HPDE6-E6E7 (cell line): ENCODE measurements around the gene C14orf180.

Source experiments
- DNase-seq: peaks from one replicate; pipeline ENCODE4 v3.0.0; 2011; ENCODE audit warnings: missing footprints; ENCODE audit errors: extremely low spot score

The C14orf180 gene

DNA sequence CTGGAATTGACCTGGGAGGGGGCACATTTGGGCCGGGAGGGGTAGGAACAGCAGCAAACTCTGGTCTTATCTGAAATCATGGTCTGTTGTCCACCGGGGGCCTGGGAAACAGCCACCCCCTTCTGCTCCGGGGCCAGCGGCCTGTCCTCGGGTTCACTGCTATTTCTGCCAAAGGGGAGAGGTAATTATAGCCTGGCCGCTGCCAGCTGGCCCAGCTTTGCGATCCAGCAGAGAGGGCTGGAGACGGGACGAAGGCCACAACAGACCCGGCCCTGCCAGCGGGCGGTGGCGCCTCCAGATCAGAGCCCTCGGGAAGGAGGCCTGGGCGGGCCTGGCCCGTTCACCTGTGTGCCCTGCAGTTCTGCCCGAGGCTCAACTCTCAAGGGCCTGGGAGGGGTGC is at the start of gene C14orf180:
TSS of gene C14orf180 (plus strand) at position 258 of the 400 bp plus-strand sequence. CDS start 6,667 bp downstream, outside the sequence.
- DNase-seq, result no peak

DNA sequence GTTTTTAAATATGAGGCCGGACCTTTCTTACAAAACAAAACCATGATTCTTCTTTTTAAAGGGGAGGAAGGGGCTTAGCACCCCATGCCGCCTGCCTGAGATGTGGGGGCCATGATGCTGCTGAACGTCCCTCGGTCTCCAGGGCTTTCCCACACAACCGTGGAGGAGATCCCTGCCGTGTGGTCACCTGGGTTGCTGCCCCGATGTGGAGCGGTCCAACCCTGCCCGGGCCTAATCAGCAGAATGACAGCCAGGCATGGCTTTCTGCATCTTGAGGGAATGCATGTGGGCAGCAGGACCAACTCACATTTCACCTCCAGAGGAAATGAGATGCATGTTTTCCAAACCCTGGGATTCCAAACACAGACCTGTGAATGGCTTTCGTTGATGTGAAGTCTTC is 48.9 kb upstream of the C14orf180 start:
- DNase-seq, result no peak

DNA sequence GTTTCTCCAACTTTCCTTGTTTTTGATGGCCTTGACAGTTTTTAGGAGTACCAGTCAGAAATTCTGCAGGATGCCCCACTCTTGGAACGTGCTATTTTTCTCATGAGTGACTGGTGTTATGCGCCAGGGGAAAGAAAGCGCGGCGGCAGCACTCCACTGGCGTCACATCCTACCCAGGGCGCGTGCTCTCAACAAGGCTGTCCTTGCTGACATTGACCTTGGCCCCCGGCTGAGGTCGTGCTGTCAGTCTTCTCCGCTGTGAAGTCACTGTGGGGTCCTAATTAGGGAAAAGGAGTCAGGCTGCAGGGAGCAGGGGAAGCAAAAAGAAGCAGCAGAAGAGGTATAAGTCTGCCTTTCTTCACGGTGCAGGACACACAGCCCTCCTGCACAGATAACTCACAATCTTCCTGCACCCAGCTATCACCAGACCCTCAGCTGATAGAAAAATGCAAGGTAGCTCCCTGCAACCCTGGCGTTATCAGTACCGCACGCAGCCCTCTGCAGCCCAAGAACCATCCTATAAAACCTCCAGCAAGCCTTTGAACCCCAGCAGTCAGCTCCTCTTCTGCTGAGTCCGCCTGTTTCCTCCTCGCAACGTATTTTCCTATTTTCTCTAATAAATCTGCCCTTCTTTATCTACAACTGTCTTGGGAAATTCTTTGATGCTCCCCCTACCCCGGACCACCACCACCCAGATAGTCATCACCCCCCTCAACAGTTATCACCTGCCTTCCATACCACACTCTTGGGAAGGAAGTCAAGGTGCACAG is 48.0 kb upstream of the C14orf180 start:
- no peak for DNase-seq

DNA sequence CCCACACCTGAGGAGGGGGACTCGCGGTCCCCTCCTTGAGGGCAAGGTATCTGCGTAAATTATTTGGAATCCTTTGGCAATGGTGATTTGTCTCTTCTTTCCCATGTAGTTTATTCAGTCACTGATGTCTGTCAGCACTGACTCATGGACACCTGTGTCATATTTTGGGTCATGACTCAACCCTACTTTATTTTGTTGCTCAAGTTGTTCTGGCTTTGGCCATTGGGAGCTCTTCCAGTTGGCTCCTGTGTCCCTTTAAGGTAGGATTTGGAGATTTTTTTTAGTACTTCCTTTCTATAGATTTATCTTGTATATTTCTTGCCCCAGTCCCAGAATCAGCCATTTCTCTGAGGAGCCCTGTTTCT is 47.4 kb upstream of the C14orf180 start:
- DNase-seq, result no peak

DNA sequence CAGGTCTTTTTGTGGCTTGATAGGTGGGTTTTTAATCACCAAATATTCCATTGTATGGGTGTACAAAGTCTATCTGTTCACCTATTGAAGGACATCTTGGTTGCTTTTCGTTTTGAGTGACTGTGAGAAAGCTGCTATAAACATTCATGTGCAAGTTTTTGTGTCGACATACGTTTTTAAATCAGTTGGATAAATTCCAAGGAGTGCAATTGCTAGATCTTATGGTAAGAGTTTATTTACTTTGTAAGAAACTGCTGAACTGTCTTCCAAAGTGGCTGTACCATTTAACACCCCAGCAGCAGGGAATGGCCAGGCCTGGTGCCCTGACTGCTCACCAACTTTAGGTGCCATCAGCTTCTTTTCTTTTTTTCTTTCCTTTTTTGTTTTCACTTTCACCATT is 45.5 kb upstream of the C14orf180 start:
- no peak for DNase-seq

DNA sequence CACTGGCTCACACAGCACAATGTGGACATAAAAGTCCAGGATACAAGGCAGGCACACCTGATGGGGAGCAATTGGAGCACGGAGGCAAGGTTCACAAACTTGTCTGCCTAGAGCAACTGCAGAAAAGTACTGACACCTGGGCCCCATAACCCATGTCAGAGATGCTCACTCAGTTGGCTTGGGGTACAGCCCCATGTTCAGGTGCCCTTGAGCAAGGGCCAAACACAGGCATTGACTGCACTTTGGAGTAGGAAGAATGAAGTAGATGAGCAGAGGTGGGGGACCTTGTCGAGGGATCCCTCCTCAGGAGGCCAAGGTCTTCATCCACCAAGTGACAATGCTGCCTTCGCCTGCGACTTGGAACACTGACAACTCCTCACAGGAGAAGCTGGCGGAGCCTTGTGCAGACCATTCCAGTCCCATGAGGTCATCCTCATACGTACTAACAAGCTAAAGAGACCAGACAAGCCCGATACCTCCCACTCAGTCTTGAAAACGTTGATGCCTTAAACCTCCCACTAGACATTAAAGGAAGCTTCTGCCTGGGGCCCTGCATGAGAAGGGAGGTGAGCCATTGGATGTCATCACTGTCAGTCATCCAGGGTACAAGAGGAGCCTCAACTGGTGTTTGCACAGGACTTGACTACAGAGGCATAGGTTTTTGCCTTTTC is 42.5 kb upstream of the C14orf180 start:
- DNase-seq, result no peak

DNA sequence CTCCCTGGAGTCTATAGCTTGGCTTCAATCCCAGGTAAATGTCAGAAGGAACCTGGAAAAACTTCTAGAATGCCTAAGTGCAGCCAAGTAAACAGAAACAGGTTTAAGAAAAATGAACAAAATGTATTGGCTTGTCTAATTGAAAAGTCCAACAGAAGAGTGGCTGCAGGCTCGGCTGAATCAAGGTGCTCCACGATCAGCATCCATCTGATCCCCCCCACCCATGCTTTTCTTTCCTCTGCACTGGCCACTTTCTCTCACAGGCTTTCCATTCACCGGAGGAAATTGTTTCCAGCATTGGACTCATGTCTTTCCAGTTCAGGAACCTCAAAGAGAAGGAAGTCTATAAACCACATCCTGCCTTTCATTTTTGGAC is 42.0 kb upstream of the C14orf180 start:
- DNase-seq, result no peak

DNA sequence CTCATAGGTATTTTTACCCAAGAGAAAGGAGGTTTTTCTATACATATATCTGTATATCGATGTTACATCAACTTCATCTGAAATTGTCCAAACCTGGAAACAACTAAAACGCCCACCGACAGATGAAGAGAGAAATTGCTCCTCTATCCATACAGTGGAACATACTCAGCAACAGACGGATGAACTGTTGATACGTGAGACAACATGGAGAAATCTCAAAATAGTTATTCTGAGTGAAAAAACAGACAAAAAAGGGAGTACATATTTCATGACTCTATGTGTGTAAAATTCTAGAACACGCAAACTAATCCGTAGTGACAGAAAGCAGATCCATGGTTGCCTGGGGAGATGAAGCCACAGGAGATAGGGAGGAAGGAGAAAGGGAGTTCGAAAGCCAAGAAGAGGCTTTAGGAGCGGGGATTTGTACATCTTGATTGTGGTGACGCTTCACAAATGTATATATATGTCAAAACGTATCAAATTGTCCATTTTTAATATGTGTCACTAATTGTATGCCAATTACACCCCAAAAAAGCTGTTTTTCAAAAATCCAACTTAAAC is 37.6 kb upstream of the C14orf180 start:
- DNase-seq, result no peak

DNA sequence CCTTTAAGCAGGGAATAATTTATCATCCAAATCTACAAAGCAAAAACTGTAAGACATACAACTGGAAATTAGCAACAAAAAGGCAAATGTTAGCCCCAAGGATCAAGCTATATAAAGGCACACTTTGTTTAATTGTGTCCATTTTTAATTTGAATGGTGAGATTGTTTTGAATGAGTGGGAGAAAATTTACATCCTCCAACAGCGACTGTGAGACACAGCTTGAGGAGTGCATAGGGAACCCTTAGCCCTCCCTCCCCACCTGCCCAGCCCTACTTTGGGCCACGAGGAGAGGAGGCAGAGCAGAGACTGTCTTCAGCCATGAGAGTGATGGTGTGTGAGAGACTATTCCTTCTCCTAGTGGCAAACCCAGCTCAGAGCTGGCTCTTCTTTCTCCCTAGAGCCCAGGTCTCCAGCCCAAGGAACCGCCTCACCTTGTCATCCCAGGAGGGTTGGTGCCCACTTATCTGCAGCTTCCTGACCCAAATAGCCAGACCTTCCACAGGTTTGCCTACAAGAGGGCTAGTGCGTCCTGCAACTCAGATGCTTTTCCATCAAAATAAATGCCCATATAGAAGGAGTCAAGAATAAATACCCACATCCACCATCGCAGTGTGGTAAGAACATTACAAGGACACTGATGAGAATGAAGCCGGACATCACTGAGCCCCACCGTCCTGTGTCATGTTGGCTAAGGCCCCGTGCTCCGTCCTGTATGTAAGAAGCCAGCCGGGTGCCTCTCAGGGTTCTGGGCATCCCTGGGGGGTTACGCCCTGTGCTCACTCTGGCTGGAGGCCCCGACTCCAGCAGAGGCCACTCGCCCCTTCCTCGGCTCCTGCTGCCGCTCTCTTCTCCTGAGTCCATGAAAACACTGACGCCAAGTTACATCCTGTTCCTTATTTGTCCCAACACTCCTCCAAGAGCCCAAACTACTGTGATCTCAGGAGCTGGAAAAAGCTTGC is 36.4 kb upstream of the C14orf180 start:
- no peak for DNase-seq

DNA sequence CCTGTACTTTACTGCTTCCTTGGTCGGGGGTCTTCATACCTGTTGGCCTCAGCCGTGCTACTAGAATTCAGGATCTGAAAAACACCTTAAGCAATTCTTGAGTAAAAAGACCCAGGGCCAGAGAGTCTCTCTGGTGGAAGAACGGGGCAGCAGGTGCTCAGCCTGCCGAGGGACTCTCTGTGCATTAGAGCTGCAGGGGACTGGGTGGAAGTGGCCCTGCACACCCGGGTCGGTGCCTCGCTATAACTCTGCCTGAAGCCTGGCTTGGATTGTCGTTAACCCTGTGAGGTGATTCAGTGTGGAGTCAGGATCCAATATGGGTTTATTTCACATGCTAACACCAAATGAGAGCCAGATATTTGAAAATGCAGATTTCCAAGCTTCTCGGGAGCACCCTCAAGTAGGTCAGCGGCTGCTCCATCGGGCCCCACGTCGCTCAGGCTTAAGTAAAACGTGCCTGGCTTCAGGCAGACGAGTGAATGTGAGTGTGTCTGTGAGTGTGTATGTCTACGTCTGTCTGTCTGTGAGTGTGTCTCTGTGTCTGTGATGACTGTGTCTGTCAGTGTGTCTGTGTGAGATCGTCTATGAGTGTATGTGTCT is 35.1 kb upstream of the C14orf180 start:
- no peak for DNase-seq

DNA sequence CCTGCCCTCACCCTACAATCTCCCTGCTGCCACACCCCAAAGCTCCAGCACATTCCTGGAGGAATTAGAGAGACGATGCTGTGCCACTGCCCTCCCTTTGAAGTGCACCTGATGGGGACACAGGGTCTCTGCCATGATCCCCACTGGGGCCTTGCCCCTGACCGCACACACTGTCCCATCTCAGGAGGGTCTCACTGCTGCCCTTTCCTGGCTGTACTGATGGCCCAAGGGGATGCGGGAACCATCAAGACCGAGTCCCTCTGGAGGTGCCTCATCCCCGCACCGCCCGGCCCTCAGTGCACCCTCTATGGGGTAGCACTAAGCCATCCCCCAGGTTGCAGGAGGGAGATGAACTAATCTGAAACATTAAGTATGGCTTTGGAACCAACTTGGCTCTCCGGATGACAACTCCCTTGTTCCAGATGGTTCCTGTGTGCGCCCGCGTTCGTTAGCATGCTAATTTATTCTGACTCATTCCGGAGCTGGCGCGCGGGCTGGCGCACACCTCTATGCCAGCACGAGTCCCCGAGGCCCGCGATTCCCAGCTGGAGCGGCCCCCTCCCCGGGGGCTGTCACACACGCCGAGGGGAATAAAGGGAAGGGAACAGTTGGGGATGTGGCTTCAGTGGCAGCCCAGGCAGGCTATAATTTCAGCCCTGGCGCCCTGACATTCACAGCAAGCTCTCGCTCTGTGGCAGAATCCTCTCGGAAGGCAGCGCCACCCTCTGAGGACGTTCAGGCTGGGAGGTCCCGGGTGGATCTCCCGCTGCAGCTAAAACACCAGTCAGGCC is 34.2 kb upstream of the C14orf180 start:
- DNase-seq, result no peak

DNA sequence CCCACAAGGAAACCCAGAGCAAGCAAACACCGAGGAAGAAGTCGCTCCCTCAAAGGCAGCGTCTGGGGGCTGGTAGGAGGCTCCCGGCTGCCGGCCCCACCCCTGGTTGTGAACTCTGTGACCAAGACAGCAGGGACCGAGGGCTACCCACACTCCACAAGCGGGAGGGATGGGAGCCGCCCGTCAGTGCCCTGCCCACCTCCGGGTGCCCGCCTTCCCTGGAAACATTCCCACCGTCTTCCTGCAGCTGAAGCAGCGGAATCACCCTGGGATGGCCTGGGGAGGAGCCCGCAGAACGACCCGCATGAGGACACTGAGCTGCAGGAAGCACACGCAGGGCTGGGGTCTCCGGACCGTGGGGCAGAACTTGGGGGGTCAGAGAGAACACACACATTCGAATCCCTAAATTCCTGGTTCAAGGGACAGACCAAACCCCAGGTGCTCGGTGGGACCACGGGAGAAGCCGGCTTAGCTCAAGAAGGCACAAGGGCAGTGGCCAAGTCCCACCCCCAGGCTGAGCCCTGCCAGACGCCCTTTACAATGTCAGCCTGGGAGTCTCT is 33.5 kb upstream of the C14orf180 start:
- DNase-seq, result no peak

DNA sequence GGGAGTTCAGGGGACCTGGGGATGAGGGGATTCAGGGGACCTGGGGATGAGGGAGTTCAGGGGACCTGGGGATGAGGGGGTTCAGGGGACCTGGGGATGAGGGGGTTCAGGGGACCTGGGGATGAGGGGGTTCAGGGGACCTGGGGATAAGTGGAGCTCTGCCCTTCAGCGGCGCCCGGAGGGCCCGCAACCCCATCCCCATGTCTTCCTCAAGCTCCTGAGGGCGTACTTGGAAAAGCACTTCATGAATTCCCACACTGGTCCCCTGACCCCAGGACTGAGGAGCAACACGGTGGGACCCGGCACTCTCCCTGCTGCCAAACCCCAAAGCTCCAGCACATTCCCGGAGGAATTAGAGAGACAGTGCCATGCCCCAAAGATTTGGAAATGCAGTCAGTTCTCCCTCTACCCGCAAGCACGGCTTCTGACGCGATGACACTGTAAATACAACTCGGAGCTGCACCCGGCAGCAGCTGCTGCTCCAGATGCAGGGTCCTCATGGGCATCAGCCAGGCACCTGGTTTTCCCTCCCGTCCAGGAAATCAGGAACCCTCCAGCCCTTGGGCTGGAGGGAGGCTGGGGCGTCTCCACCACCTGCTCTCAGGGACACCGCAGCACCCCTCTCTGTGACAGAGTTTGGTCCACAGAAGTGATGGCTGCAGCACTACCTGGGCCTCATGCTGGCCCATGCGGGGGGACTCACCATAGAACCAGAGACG is 32.8 kb upstream of the C14orf180 start:
- DNase-seq, result no peak

DNA sequence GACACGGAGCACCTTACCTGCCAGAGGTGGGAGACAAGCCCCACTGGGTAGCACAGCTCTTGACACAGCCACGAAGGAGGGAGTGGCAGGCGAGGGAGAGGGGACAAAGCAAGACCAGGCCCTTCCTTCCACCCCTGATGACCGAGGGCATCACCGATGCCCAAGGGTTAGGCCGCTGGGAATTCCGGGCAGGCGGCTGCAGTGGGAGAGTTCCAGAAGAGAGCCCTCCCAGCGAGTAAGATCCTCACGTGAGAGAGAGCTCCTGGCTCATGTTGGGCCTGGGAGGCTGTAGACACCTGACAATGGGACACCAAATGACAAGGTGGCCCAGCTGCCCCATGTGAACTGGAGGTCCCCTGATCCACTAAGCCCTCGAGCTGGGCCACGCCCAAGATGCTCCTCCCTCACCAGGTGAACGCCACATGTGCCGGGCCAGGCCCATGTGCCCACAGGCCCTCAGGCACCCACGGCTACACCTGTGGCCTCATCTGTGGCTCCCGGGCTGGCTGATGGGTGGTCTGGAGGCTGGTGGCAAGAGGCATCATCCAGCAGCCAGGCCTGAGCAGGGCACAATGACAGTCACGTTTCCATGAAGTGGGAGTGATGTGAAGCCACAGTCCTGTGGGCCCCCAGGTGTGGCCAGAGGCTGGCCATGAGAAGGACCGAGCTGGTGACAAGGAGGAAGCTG is 32.1 kb upstream of the C14orf180 start:
- no peak for DNase-seq

DNA sequence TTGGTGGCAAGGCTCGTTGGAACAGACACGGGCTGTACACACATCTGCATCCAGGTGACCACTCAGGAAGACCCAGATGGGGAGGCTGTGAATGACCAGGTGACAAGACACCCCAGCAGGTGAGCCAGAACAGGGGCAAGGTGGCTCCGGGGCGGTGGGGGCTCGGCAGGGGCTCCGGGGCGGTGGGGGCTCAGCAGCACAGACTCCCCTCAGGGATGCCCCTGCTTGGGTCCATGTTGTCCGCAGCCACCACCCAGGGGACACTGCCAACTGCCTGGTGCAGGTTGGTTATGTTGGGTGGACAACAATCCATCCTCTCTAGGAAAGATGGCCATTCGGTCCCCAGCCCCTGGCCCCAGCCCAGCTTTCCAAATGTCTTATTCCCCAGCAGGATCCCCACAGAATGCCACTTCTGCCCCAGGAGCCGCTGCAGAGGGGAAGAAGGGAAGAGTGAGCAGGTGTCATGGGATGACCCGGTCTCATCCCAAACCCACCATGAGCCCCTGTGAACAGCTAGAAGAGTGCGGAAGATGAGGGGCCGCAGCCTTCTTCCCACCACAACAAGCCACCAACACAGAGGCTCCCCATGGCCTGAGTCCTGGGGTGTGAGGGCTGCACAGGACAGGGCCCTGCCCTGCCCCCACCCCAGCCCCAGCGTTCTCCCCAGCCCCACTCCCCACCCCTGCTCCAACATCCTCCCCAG is 31.4 kb upstream of the C14orf180 start:
- no peak for DNase-seq

DNA sequence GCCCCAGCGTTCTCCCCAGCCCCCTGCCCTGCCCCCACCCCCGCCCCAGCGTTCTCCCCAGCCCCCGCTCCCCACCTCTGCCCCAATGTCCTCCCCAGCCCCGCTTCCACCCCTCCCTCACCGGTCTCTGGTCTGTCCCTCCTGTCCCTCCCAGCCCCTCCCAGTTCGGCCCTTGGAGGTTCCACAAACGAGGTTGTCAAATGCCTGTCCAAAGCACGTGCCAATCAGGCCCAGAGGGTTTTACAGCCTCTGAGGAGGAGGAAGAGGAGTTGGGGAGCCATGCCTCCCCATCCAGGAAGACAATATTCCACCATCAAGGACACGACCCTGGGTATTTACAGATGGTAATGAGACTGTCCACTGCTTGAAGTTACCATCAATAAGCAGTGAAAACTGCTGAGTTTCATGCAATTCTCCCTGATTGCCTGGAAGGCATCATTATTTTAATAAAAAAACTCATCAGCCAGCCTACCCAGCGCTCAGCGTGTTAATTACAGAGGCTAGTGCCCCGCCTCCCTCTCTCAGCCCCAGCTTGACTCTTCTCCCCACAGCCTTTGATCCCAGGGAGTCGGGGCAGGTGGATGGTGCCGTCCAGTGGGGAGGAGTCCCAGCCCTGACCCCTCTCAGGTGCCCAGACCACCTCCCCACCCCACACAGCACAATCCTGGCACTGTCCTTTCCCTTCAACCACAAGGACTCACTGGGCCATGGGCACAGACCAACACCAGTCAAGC is 30.6 kb upstream of the C14orf180 start:
- no peak for DNase-seq

DNA sequence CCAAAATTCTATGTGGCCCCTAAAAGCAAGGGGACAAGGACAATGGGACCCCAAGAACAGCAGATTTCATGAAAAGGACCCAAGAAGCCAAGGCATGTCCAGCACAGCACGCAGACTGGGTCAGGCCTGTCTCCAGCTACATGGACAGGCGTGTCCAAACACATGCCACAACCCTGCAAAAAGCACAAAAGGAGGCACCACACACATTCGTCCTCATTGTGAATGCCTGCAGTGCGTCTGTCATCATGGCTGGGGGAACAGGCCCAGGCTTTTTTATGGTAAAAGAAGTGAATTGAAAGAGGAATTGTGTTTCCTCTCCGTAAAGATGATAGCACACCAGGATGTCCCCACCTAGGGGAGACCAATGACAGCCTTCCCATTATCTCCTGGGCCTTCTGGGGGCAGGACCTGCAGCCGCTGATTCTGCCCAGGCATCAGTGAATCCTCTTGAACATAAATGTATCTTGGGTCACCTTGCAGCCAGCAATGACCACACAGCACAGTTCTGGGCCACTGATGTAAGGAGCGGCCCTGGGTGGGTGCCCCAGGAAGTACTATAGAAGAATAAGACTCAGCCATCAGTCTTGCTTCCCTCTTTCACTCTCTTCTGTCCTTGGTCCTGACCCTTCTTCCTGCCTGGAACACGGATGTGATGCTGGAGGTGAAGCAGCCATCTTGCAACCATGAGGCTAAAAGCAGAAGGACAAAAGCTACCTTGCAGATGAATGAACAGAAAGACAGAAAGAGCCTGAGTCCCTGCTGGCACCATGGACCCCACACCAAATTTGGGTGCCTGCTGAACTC is 29.8 kb upstream of the C14orf180 start:
- no peak for DNase-seq
